H1 (cell line): ENCODE measurements around the gene KCNC1. TPM values are rescaled to one million over a fixed set of nuclear protein-coding genes. Genes with fewer than 3 reads are reported as not detected.

Experiments
- CBX8 ChIP-seq: fragments of 300-800, 300-1000 bp; sonication (generic); IDR thresholded peaks from 2 replicates; pipeline ENCODE4 v1.7.1; 2016; ENCODE audit warnings: low read depth, low read length, borderline replicate concordance
- CHD1 ChIP-seq: IDR thresholded peaks from 2 replicates; pipeline ENCODE4 v1.6.1; 2012; ENCODE audit warnings: low read depth, low read length, improper control_type of control experiment
- CREB1 ChIP-seq: IDR thresholded peaks from 2 replicates; pipeline ENCODE4 v1.6.1; 2012; ENCODE audit warnings: inconsistent platforms
- EZH2 ChIP-seq: fragments of 200-600 bp; sonication (generic); IDR thresholded peaks from 2 replicates; pipeline ENCODE4 v1.7.1; 2012; ENCODE audit warnings: low read depth, mild to moderate bottlenecking, moderate library complexity, low read length, inconsistent platforms; ENCODE audit not compliant: severe bottlenecking
- RFX5 ChIP-seq: IDR thresholded peaks from 2 replicates; pipeline ENCODE4 v1.6.1; 2011; ENCODE audit warnings: low read depth, low read length, improper control_type of control experiment, borderline replicate concordance
- SIX5 ChIP-seq: IDR thresholded peaks from 2 replicates; pipeline ENCODE4 v1.6.1; 2011; ENCODE audit warnings: mild to moderate bottlenecking, low read depth, low read length
- TAF7 ChIP-seq: optimal IDR thresholded peaks from 2 replicates; pipeline ENCODE3; 2011; ENCODE audit warnings: low read depth, mild to moderate bottlenecking, inconsistent platforms, low read length, moderate library complexity, borderline replicate concordance
- TCF12 ChIP-seq: IDR thresholded peaks from 2 replicates; pipeline ENCODE4 v1.6.1; 2011; ENCODE audit warnings: low read depth, mild to moderate bottlenecking, low read length
- polyA plus RNA-seq, 7 experiments: library from polyadenylated mRNA; depleted of rRNA in 3 of 7; stranded (reverse) in 5 of 7; unstranded in 2 of 7; fragments of >200 nt in 5 of 7; fragments of 200-250 nt in 2 of 7; gene quantifications; 1 replicate in 5 of 7; 2 replicates in 1 of 7; 4 replicates in 1 of 7; pipeline versions ENCODE4 v1.2.1 to v1.2.3, GENCODE V29; 2011 to 2013; ENCODE audit warnings: missing spikeins in 2 of 7, mixed read lengths in 2 of 7
- total RNA-seq: library from RNA; stranded (reverse); fragmentation: NEBNext Ultra II Directional; extraction: Animal tissue kit (Norgen Biotek cat#: 25700); gene quantifications from 2 replicates; pipeline ENCODE4 v1.2.1, GENCODE V29; 2021

KCNC1 gene
- total and polyA plus RNA-seq, 2 of the 8 experiments (the other 6 are each of a cell fraction or from before 2014, with no cell fraction given), result 0.11 to 0.26 TPM

DNA sequence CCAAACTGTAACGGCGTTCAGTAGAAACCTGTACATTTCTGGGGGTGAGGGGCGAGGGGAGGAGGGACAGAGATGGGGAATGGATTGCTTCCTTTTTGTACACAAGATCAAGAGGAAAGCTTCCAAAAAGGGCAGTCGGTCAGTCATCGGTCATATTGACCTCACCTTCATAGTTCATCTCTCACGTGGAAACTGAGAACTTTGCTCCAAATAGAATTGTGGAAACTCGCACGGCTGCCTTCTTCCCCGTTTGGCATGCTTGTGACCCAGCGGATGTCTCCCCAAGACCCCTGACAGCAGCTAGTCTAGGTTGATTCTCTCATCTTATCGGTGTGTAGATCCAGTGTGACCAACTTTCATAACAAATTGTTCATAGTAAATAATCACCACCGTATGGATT, 47.6 kb downstream of the KCNC1 start (continued):
- no peak for TF ChIP-seq CREB1
- TF ChIP-seq RFX5, result no peak
- TF ChIP-seq TCF12, result no peak
- TF ChIP-seq CHD1, result no peak
- TF ChIP-seq CBX8, result no peak
- no peak for TF ChIP-seq SIX5
- no peak for TF ChIP-seq EZH2
- TF ChIP-seq TAF7, result no peak
